ENCODE measurements around the gene CDH24. TPM values are rescaled to one million over a fixed set of nuclear protein-coding genes. Genes with fewer than 3 reads are reported as not detected.

Gene CDH24
- total RNA-seq, 6 experiments from 2014 or later, result 0.26 to 0.74 (median 0.54) TPM

GRCh38 chr14:23054000-23054811 is 3.1 kb downstream of the CDH24 start:
- ATAC-seq, result no peak
- intact Hi-C loops (cut with DNase I), result no loop called here
- Histone ChIP-seq H3K9me3 (no peaks in the 10 kb centered on the region), H3K27me3 (no peaks in the 10 kb centered on the region), H3K4me1 (no peaks in the 10 kb centered on the region), H3K27ac (no peak overlapping the region), H3K36me3 (peaks cover 0 to 7% (median 2%) of the 10 kb centered on the region in 4 donors), H3K4me3 (no peak overlapping the region)
- TF ChIP-seq POLR2A (IDR thresholded peaks at IDR 0.05), result no peak
- DNase-seq, result no peak
- 40% methylated on average over 1 of the region's 17 CpGs for WGBS (ENCODE audit: insufficient coverage, low coverage, low lambda C conversion rate, missing lambda C conversion rate)

GRCh38 chr14:23053426-23053825 is 3.9 kb downstream of the CDH24 start:
- no peaks in the 10 kb centered on the region for H3K4me1 ChIP-seq
- 93% methylated on average over 3 of the region's 10 CpGs for WGBS (ENCODE audit: insufficient coverage, low coverage, low lambda C conversion rate, missing lambda C conversion rate)
- H3K4me3 ChIP-seq, result no peak overlapping the region
- no peaks in the 10 kb centered on the region for H3K27me3 ChIP-seq
- intact Hi-C loops (cut with DNase I), result no loop called here
- no peaks in the 10 kb centered on the region for H3K36me3 ChIP-seq
- ATAC-seq (no peak), DNase-seq (no peak)
- H3K9me3 ChIP-seq, result no peaks in the 10 kb centered on the region
- no peak overlapping the region for H3K27ac ChIP-seq
- TF ChIP-seq CTCF (IDR thresholded peaks at IDR 0.05), result no peak
- no peak for TF ChIP-seq POLR2A (IDR thresholded peaks at IDR 0.05)

- Histone ChIP-seq H3K4me3 (no peak overlapping the region), H3K36me3 (no peaks in the 10 kb centered on the region), H3K4me1 (no peaks in the 10 kb centered on the region), H3K27me3 (no peaks in the 10 kb centered on the region), H3K27ac (no peak overlapping the region), H3K9me3 (no peaks in the 10 kb centered on the region)
- intact Hi-C loops (cut with DNase I), result no loop called here
- DNase-seq (no peak), ATAC-seq (no peak)
- 83% methylated on average over 2 of the region's 3 CpGs for WGBS (ENCODE audit: insufficient coverage, low coverage, low lambda C conversion rate, missing lambda C conversion rate)
- TF ChIP-seq POLR2A (IDR thresholded peaks at IDR 0.05) (no peak), CTCF (IDR thresholded peaks at IDR 0.05) (no peak)
Measured at GRCh38 chr14:23052671-23053070, 4.6 kb downstream of the CDH24 start.

GRCh38 chr14:23052182-23052623 is 5.1 kb downstream of the CDH24 start:
- ATAC-seq, result no peak
- H3K27ac ChIP-seq, result no peak overlapping the region
- intact Hi-C loops (cut with DNase I), result no loop called here
- H3K4me1 ChIP-seq, result no peaks in the 10 kb centered on the region
- no peak overlapping the region for H3K4me3 ChIP-seq
- H3K36me3 ChIP-seq, result no peaks in the 10 kb centered on the region
- DNase-seq, result no peak
- no peaks in the 10 kb centered on the region for H3K27me3 ChIP-seq
- TF ChIP-seq CTCF (IDR thresholded peaks at IDR 0.05) (no peak), POLR2A (IDR thresholded peaks at IDR 0.05) (no peak)
- 83% methylated on average over 6 of the region's 14 CpGs for WGBS (ENCODE audit: insufficient coverage, low coverage, low lambda C conversion rate, missing lambda C conversion rate)
- no peaks in the 10 kb centered on the region for H3K9me3 ChIP-seq

Data from right lobe of liver (tissue), 6 donors.